ENCODE measurements around the gene MRTFA. TPM values are rescaled to one million over a fixed set of nuclear protein-coding genes. Genes with fewer than 3 reads are reported as not detected.

Gene MRTFA
- total and polyA plus RNA-seq, 2 of the 13 experiments (the other 11 are each of a cell fraction or from before 2014, with no cell fraction given): 2.4 to 8.2 TPM

GRCh38 chr22:40525250-40525884 is 111.2 kb downstream of the MRTFA start (continued):
- TF ChIP-seq ZNF350 (CRISPR knock-in tag; IDR thresholded peaks at IDR 0.05; ENCODE audit: borderline replicate concordance, low read depth): no peak
- no peak for TF ChIP-seq PRDM10 (CRISPR knock-in tag; IDR thresholded peaks at IDR 0.05; ENCODE audit: low read depth)
- no peak for TF ChIP-seq ZNF512 (CRISPR knock-in tag; IDR thresholded peaks at IDR 0.05)
- no peak for TF ChIP-seq ZHX1 (CRISPR knock-in tag; IDR thresholded peaks at IDR 0.05; ENCODE audit: low read depth)
- no peak for TF ChIP-seq ZNF124 (CRISPR knock-in tag; IDR thresholded peaks at IDR 0.05)
- TF ChIP-seq NFYB (CRISPR knock-in tag; IDR thresholded peaks at IDR 0.05): no peak
- no peak for TF ChIP-seq NKX3-1 (CRISPR knock-in tag; IDR thresholded peaks at IDR 0.05)
- TF ChIP-seq FOXP1 (IDR thresholded peaks at IDR 0.05): no peak
- peak; percentile 6; the same call in 1 of the 2 replicates for TF ChIP-seq FOXP1 (CRISPR knock-in tag; IDR thresholded peaks at IDR 0.05)
- TF ChIP-seq FOXO1 (CRISPR knock-in tag; IDR thresholded peaks at IDR 0.05): no peak
- TF ChIP-seq HNF4A (CRISPR knock-in tag; IDR thresholded peaks at IDR 0.05): no peak
- TF ChIP-seq CTCF (CRISPR knock-in tag; IDR thresholded peaks at IDR 0.05): peak; percentile 64
- TF ChIP-seq ELF3 (CRISPR knock-in tag; IDR thresholded peaks at IDR 0.05): 0 out of 2 replicates have a peak, but pooled peaks have one; percentile 9
- no peak for TF ChIP-seq ZNF746 (CRISPR knock-in tag; IDR thresholded peaks at IDR 0.05)
- TF ChIP-seq CCDC6 (CRISPR knock-in tag; IDR thresholded peaks at IDR 0.05): no peak
- no peak for TF ChIP-seq ZNF546 (CRISPR knock-in tag; conservative IDR thresholded peaks at IDR 0.05)
- no peak for TF ChIP-seq HDAC1 (CRISPR knock-in tag; IDR thresholded peaks at IDR 0.05)
- no peak for TF ChIP-seq ARHGAP35 (CRISPR knock-in tag; IDR thresholded peaks at IDR 0.05; ENCODE audit: borderline replicate concordance)
- no peak for TF ChIP-seq ZNF615 (CRISPR knock-in tag; IDR thresholded peaks at IDR 0.05; ENCODE audit: borderline replicate concordance)
- no peak for TF ChIP-seq ATF2 (CRISPR knock-in tag; IDR thresholded peaks at IDR 0.05)

Measured in HepG2 (cell line).